DOHH2 (cell line): ENCODE results near the gene PPID.

Experiments
- H3F3A ChIP-seq: fragments of 200-600 bp; sonication (generic), shearing (Covaris generic); 2 replicates; pipeline ENCODE4 v1.6.0; 2016; ENCODE audit warnings: antibody characterized with exemption, mild to moderate bottlenecking; ENCODE audit not compliant: control insufficient read depth, insufficient read depth
- H3K27ac ChIP-seq: fragments of 200-600 bp; sonication (generic); 2 replicates; pipeline ENCODE4 v1.5.1; 2014; ENCODE audit warnings: low read depth, mild to moderate bottlenecking, low read length, moderate library complexity
- H3K27me3 ChIP-seq: fragments of 200-600 bp; sonication (generic); 2 replicates; pipeline ENCODE4 v1.6.1; 2014; ENCODE audit warnings: mild to moderate bottlenecking, low read length, mixed read lengths; ENCODE audit not compliant: control insufficient read depth
- H3K36me3 ChIP-seq: fragments of 200-600 bp; sonication (generic); 2 replicates; pipeline ENCODE4 v1.6.1; 2014; ENCODE audit warnings: mild to moderate bottlenecking, low read length, moderate library complexity, mixed read lengths; ENCODE audit not compliant: control insufficient read depth
- H3K4me1 ChIP-seq: fragments of 200-600 bp; sonication (generic); 2 replicates; pipeline ENCODE4 v1.6.1; 2014; ENCODE audit warnings: mild to moderate bottlenecking, low read length, mixed read lengths; ENCODE audit not compliant: control insufficient read depth
- H3K4me2 ChIP-seq: fragments of 200-600 bp; sonication (generic); 2 replicates; pipeline ENCODE4 v1.6.0; 2014; ENCODE audit warnings: mild to moderate bottlenecking, low read length, moderate library complexity
- H3K4me3 ChIP-seq: fragments of 200-600 bp; sonication (generic); 2 replicates; pipeline ENCODE4 v1.5.1; 2014; ENCODE audit warnings: mild to moderate bottlenecking, low read length, mixed read lengths
- H3K79me2 ChIP-seq: fragments of 200-600 bp; sonication (generic); 2 replicates; pipeline ENCODE4 v1.6.1; 2014; ENCODE audit warnings: mild to moderate bottlenecking, low read length, mixed read lengths; ENCODE audit not compliant: control insufficient read depth
- H3K9me2 ChIP-seq: fragments of 200-600 bp; sonication (generic); replicated peaks from 2 replicates; pipeline ENCODE4 v1.6.1; 2014; ENCODE audit warnings: mild to moderate bottlenecking, low read length, mixed read lengths; ENCODE audit not compliant: control insufficient read depth
- H3K9me3 ChIP-seq: fragments of 200-600 bp; sonication (generic); 2 replicates; pipeline ENCODE4 v1.6.1; 2014; ENCODE audit warnings: antibody characterized with exemption, low read length, mixed read lengths; ENCODE audit not compliant: control insufficient read depth, insufficient read depth
- H4K20me1 ChIP-seq: fragments of 200-600 bp; sonication (generic); 2 replicates; pipeline ENCODE4 v1.6.0; 2014; ENCODE audit warnings: low read depth, mild to moderate bottlenecking, antibody characterized with exemption, low read length, moderate library complexity; ENCODE audit not compliant: control insufficient read depth, insufficient read depth
- EZH2phosphoT487 ChIP-seq: fragments of 200-600 bp; sonication (generic); IDR thresholded peaks from 2 replicates; pipeline ENCODE4 v1.6.1; 2017; ENCODE audit warnings: borderline replicate concordance, mild to moderate bottlenecking, antibody characterized with exemption, low read length, moderate library complexity, mixed read lengths
- TF ChIP-seq, protein P1 (sequence below): fragments of 200-600 bp; sonication (generic); IDR thresholded peaks from one replicate; pipeline ENCODE4 v1.5.1; 2014; ENCODE audit warnings: antibody characterized with exemption, mild to moderate bottlenecking, low read depth, low read length; ENCODE audit not compliant: poor library complexity, severe bottlenecking

The PPID gene

GRCh38 chr4:158729716-158730559 is 6.7 kb upstream of the PPID start:
- H3K4me2 ChIP-seq: no peak overlapping the region
- no peaks in the 10 kb centered on the region for H3F3A ChIP-seq

GRCh38 chr4:158728236-158728635 is 5.0 kb upstream of the PPID start:
- Histone ChIP-seq H3K4me3 (no peak overlapping the region), H3K36me3 (no peaks in the 10 kb centered on the region), H3K79me2 (peaks cover 4% of the 10 kb centered on the region), H3K27ac (no peak overlapping the region), H3K4me1 (peaks cover 6% of the 10 kb centered on the region), H3K4me2 (no peak overlapping the region), H3F3A (no peaks in the 10 kb centered on the region), H3K9me3 (no peaks in the 10 kb centered on the region), H3K27me3 (peaks cover 39% of the 10 kb centered on the region), H3K9me2 (no peaks in the 10 kb centered on the region), H4K20me1 (no peaks in the 10 kb centered on the region)
- TF ChIP-seq, protein P1, sequence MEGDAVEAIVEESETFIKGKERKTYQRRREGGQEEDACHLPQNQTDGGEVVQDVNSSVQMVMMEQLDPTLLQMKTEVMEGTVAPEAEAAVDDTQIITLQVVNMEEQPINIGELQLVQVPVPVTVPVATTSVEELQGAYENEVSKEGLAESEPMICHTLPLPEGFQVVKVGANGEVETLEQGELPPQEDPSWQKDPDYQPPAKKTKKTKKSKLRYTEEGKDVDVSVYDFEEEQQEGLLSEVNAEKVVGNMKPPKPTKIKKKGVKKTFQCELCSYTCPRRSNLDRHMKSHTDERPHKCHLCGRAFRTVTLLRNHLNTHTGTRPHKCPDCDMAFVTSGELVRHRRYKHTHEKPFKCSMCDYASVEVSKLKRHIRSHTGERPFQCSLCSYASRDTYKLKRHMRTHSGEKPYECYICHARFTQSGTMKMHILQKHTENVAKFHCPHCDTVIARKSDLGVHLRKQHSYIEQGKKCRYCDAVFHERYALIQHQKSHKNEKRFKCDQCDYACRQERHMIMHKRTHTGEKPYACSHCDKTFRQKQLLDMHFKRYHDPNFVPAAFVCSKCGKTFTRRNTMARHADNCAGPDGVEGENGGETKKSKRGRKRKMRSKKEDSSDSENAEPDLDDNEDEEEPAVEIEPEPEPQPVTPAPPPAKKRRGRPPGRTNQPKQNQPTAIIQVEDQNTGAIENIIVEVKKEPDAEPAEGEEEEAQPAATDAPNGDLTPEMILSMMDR: no peak
- TF ChIP-seq EZH2phosphoT487: no peak

More at GRCh38 chr4:158729716-158730559, 6.7 kb upstream of the PPID start:
- Histone ChIP-seq H3K4me1 (no peaks in the 10 kb centered on the region), H3K9me2 (no peaks in the 10 kb centered on the region), H3K27me3 (peaks cover 39% of the 10 kb centered on the region), H3K79me2 (no peaks in the 10 kb centered on the region), H3K4me3 (no peak overlapping the region), H3K9me3 (no peaks in the 10 kb centered on the region), H3K36me3 (no peaks in the 10 kb centered on the region), H3K27ac (no peak overlapping the region), H4K20me1 (no peaks in the 10 kb centered on the region)
- TF ChIP-seq EZH2phosphoT487: no peak
- TF ChIP-seq, protein P1: peak; percentile 68

DNA sequence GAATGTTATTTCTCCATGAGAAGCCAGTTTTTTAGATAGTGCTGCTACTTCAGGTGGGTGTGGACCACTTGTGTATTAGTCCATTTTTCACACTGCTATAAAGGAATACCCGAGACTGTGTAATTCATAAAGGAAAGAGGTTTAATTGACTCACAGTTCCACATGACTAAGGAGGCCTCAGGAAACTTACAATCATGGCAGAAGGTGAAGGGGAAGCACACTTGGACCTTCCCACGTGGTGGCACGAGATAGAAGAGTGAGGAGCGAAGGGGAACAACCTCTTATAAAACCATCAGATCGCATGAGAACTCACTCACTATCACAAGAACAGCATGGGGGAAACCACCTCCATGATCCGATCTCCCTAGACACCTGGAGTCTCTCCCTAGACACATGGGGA is 3.4 kb upstream of the PPID start:
- peaks cover 12% of the 10 kb centered on the region for H3K4me1 ChIP-seq
- H3K9me3 ChIP-seq: no peaks in the 10 kb centered on the region
- no peak overlapping the region for H3K27ac ChIP-seq
- peaks cover 7% of the 10 kb centered on the region for H3K36me3 ChIP-seq
- H3K4me3 ChIP-seq: no peak overlapping the region
- no peaks in the 10 kb centered on the region for H4K20me1 ChIP-seq
- no peaks in the 10 kb centered on the region for H3F3A ChIP-seq
- no peaks in the 10 kb centered on the region for H3K9me2 ChIP-seq
- H3K79me2 ChIP-seq: peaks cover 20% of the 10 kb centered on the region
- no peak overlapping the region for H3K4me2 ChIP-seq
- peaks cover 31% of the 10 kb centered on the region for H3K27me3 ChIP-seq
- TF ChIP-seq, protein P1: no peak
- no peak for TF ChIP-seq EZH2phosphoT487
